HEK293 (cell line): ENCODE results near the gene OPTN.

Experiments used
- WT1 ChIP-seq: fragments of 450-650 bp; formaldehyde crosslinking; IDR thresholded peaks from 2 replicates; pipeline ENCODE4 v1.5.1; 2016; ENCODE audit warnings: missing biosample characterization, missing genetic modification characterization
- ZNF785 ChIP-seq: fragments of 450-650 bp; formaldehyde crosslinking; IDR thresholded peaks from 2 replicates; pipeline ENCODE4 v1.5.1; 2016; ENCODE audit warnings: missing biosample characterization, missing genetic modification characterization
- TF ChIP-seq, protein P1 (sequence below): fragments of 450-650 bp; formaldehyde crosslinking; IDR thresholded peaks from 2 replicates; pipeline ENCODE4 v1.5.1; 2016; ENCODE audit warnings: missing biosample characterization, missing genetic modification characterization

DNA sequence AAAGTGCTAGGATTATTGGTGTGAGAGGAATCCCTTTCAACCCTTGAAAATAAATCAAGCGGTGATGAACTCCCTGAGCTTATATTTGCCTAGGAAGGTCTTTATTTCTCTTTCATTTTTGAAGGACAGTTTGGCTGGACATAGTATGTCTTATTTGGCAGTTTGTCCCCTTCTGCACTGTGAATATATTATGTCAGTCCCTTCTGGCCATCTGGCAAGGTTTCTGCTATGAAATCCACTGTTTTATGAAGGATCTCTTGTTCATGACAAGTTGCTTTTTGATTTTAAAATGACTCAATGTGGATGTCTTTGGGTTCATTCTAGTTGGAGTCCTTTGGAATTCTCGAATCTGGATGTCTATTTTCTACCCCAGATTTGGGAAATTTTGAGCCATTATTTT is 39.7 kb downstream of the OPTN start:
- TF ChIP-seq WT1 (no peak), ZNF785 (no peak)
- TF ChIP-seq, protein P1, sequence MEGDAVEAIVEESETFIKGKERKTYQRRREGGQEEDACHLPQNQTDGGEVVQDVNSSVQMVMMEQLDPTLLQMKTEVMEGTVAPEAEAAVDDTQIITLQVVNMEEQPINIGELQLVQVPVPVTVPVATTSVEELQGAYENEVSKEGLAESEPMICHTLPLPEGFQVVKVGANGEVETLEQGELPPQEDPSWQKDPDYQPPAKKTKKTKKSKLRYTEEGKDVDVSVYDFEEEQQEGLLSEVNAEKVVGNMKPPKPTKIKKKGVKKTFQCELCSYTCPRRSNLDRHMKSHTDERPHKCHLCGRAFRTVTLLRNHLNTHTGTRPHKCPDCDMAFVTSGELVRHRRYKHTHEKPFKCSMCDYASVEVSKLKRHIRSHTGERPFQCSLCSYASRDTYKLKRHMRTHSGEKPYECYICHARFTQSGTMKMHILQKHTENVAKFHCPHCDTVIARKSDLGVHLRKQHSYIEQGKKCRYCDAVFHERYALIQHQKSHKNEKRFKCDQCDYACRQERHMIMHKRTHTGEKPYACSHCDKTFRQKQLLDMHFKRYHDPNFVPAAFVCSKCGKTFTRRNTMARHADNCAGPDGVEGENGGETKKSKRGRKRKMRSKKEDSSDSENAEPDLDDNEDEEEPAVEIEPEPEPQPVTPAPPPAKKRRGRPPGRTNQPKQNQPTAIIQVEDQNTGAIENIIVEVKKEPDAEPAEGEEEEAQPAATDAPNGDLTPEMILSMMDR: no peak
